ENCODE results near the gene VAV2.

The VAV2 gene

GRCh38 chr9:133810556-133811195 is 181.4 kb downstream of the VAV2 start:
- no peak for DNase-seq

DNA sequence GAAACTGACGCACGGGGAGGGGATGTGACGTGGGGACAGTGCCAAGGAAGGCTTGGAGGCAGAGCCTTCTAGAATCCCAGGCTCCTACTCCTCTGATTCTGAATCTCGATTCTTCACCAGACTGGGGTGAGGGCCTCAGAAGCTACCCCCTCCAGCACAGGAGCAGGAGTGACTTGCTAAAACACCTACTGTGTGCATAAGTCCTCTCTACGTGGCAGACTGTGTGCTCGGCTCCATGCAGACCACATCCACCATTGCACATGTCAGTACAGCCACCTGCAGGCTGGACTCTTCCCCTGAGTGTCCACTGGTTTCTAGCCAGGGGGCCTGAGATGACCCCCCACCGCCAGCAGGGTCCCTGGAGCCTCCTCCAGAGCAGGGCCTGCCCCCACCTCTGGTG is 182.8 kb downstream of the VAV2 start:
- DNase-seq, result no peak

GRCh38 chr9:133807818-133808217 is 184.3 kb downstream of the VAV2 start:
- no peak for DNase-seq

DNA sequence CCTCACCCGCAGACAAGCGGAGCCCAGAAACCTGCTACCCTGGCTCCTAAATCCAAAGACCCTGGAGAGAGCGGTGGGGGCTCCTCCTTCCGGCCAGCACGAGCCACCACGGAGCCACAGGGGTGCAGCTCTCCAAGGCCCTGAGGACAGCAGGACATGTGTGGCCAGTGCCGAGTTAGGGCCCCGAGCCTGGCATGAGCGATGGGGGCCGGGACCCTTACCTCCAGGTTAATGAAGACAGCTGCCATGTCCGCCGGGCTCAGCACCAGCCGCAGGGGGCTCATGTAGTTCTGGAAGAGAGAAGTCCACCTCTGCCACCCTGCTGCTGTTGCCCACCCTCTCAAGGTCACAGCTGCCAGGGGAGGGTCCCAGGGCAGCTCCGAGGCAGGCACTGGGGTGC is 185.1 kb downstream of the VAV2 start:
- DNase-seq, result no peak

- no peak for DNase-seq
Measured at GRCh38 chr9:133806623-133807010, 185.5 kb downstream of the VAV2 start.

DNA sequence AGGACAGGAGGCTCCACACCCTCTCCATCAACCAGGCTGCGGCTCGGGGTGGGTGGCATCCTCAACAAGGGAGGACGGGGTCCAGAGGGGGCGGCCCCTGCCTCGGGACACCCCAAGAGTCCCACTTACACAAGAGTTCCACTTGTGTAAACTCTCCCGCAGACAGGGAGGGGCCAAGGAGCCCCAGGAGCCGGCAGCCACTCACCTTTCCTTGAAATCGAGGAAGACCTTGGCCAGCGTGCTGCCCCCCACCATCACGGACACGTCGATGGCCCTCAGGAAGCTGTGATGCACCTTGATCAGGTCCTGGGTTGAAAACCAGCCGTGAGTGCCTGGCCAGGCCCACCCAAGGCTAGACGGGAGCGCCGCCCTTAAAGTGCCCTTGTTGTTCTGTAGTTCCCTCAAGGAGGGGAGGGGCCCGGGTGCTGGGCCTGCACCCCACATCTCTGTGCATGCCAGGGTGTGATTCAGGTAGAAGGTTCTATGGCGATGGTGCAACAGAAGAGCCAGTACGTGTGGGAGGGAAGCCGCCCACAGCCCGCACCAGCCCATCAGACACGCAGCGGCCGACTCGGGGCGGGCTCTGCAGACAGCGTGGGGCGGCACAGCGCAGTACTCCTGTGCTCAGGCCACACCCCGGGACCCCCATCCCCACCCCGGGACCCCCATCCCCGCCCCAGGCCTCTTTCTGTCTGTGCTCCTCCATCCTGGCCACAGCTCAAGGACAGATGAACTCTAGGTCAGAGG is 186.1 kb downstream of the VAV2 start:
- DNase-seq, result no peak

- DNase-seq, result no peak
Measured at GRCh38 chr9:133804199-133804598, 187.9 kb downstream of the VAV2 start.

DNA sequence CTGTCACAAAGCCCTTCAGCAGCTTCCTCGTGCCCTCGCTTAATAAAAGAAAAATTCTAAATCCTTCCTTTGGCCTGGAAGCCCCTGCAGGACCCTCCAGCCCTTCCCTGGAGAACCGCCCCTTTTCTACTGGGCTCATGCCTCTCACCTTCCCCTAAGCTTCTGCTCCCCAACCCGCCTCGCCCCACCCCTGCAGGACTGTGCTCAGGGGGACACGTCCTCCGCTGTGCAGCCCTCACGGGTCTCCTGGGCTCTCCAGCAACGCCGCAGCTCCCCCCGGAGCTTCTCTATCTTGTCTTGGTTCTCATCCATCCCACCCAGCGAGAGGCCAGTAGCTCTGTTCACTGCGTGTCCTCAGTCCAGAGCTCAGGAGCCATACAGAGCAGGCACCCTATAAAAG is 188.4 kb downstream of the VAV2 start:
- DNase-seq, result no peak

- DNase-seq, result no peak
Measured at GRCh38 chr9:133803028-133803585, 189.0 kb downstream of the VAV2 start.

- DNase-seq, result no peak
Measured at GRCh38 chr9:133801739-133802138, 190.4 kb downstream of the VAV2 start.

- DNase-seq, result no peak
Measured at GRCh38 chr9:133800266-133800665, 191.9 kb downstream of the VAV2 start.

- no peak for DNase-seq
Measured at GRCh38 chr9:133799716-133800115, 192.4 kb downstream of the VAV2 start.

DNA sequence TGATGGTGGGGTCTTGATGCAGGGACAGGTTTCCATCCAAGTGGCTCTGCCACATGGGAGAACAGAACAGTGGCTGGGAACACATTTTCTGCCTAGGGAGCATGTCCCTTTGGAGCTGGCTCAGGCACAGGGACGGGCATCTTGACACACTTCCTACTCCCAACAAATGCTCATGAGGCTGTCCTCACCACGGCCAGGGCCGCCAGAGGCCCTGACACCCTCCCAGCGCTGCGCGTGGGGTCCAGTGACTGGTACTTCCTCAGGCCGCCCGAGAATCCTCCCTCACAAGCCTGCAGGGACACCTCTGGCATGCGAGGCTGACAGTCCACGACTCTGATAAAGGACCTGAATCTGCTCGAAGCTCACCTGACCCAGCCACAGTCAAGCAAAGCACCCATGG is 193.0 kb downstream of the VAV2 start:
- no peak for DNase-seq

DNA sequence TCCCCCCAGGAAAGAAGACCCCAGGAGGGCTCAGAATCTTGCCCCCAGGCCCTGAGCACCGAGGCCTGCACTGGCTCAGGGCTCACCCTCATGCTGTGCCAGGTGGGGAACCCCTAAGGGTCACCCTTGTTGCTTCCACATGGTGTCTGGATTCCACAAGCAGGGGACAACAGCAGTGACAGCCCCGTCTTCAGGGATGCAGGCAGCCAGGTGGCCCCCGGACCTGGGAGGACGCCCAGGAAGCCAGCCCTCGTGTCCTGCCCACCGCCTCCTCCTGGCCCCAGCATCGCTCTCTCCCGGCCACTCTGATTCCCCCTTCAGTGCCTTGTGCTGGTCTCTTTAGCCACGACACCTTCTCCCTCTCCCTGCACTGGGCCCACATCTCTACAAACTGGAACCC is 194.0 kb downstream of the VAV2 start:
- DNase-seq, result no peak

- DNase-seq, result no peak
Measured at GRCh38 chr9:133797406-133798105, 194.6 kb downstream of the VAV2 start.

GRCh38 chr9:133796562-133796961 is 195.6 kb downstream of the VAV2 start:
- DNase-seq, result no peak

DNA sequence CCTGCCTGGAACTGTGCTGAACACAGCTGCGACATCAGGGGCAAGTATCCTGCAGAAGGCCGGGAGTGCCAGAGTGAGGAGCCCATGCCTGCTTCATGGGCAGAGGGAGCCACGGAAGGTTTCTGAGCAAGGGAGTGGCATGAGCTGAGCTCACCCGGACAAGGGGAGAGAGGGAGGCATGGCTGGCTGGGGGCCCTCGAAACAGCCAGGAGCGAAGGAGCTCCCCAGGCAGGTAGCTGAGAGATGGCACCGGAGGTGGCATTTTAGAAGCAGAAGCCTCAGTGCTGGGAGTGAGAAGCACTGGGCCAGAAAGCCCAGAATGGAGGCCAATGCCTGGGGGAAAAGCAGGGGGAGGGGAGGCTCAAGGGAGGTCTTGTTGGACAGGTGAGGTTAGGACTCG is 197.1 kb downstream of the VAV2 start:
- no peak for DNase-seq

- DNase-seq, result no peak
Measured at GRCh38 chr9:133794016-133794760, 197.9 kb downstream of the VAV2 start.

- DNase-seq, result no peak
Measured at GRCh38 chr9:133793471-133793870, 198.7 kb downstream of the VAV2 start.

- DNase-seq, result peak; percentile 59
Measured at GRCh38 chr9:133792721-133793470, 199.2 kb downstream of the VAV2 start.

DNA sequence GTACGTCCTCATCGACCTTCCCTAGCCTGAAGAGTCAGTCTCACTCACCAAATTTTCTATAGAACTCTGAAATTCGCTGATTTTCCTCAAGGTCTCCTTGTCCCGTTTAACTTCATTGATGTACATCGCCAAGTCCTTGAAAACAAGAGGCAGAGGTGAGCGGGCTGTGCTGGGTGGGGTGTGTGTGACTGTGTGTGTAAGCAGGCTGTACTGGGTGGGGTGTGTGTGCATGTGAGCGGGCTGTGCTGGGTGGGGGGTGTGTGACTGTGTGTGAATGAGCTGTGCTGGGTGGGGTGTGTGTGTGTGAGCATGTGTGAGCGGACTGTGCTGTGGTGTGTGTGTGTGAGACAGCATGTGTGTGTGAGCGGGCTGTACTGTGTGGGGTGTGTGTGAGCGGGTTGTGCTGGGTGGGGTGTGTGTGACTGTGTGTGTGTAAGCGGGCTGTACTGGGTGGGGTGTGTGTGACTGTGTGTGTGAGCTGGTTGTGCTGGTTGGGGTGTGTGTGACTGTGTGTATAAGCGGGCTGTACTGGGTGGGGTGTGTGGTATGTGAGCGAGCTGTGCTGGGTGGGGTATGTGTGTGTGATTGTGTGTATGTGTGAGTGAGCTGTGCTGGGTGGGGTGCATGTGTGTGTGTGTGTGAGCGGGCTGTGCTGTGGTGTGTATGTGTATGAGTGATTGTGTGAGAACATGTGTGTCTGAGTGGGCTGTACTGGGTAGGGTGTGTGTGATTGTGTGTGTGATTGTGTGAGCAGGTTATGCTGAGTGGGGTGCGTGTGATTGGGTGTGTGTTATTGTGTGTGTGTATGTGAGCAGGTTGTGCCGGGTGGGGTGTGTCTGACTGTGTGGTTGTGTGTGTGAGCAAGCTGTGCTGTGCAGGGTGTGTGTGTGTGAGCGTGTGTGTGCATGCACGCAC is 200.1 kb downstream of the VAV2 start:
- no peak for DNase-seq
